ENCODE results near the gene KBTBD2.
"Not testable (repeated sequence)": the region's sequence is repeated elsewhere in the genome, so short reads cannot be mapped to it uniquely, and the experiment has no call there.

Gene KBTBD2

DNA sequence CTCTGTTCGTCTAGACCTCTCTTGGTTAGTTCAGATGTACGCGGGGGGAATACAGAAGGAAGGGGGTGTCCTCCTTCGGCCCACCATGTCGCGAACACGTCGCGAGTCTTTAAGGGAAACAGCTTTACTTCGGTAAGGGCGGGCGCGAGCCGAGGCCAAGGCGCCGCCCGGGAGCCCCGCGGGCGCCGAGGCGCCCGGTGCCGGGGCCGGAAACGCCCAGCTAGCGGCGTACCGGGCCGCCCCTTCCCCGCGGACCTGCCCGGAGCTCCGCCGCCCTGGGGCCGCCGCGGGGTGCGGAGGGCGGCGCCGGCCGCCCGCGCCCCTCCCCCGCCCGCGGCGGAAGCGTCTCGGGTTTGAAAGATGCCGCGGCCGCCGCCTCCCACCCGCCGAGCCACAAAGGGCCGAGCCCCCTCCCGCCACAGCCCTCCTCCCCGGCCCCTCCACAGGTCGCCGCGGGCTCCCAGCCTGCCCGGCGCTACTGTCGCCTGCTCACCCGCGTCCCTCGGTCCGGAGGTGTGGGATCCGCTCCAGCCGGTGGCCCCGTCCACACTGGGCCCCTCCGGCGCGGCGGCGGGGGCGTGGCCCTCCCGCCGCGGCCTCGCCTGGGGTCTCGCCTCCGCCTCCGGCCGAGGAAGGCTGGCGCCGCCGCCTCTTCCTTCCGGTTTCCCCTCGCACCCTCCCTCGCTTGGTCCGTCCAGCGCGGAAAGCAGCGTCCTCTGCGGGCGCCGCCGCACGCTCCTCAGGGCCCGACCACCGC, at the start of gene KBTBD2:
Gene KBTBD2, minus strand, starts transcription at position 718 of the 757 bp plus-strand sequence. CDS start 12,156 bp downstream, outside the sequence.
- peak; percentile 52 for DNase-seq (ENCODE audit: low read depth)

DNA sequence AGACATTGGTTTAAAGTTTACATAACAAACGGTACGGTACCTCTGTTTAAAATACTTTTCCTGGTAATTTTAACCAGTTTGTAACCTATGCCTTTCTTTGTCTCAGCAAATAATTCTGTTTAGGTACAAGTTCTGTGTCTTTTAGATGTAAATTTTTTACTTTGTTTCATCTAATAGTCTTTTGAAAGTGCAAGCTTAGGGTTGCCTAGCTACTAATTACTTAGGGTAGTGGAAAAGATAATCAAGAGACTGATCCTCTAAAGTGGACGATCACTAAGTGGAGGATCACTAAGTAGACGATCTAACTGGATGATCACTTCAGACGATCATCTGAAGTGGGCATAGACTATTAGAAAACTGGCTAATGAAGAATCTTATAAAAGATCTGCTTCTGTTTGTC, 49.6 kb upstream of the KBTBD2 start:
- no peak for DNase-seq (ENCODE audit: low read depth)

DNA sequence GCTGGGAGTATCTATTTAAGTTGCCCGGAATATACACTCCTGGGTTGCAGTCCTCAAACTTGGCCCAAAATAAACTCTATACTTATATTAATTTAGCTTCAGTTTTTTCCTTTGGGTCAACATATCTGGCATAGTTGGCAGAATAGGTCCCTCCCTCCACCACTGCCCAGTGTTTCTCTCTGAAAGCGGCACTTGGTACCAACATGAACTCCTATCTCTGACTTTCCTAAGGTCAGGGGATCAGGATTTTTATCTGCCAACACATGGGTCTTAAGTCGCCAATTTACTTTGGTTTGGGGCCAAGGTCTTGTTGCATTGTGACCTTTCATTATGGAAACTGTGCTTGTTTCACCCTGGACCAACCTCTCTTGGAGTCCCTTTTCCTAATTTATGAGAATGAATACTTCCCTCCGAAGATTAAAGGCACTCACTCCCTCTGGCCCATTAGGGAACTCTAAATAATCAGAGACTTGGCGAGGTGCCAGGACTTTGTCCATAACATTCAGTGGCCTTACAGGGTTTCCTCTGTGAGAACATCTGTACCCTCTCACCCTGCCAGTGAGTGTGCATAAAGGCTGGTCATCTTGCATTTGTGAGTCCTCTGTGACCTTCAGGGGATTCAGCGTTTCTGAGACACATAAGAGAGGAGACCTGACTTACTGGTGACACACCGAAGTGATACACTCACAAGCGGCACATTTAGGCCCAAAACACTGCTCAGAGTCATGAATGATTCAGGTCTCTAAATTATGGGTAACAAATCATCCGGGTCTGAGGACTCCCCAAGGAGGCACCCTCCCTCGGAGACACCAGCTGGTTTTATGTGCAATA, 46.0 kb upstream of the KBTBD2 start:
- DNase-seq (ENCODE audit: low read depth), result no peak

DNA sequence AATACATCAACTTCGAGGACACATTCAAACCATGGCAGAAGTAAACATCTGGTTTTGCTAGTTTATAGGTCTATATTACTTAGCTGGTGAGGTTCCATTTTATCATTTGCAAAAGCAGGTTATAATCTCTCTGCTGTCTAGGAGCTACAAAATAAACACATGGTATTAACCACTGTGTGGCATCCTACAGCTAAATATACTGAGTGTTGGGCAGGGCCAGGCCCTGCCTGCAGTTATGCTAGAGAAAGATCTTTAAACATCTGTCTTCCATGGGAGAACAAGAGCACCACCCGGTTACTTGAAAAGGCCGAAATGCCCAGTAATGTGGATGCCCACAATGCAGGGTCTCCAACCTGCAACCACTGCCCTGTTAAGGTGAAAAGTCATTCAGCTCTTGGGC, 45.1 kb upstream of the KBTBD2 start:
- DNase-seq (ENCODE audit: low read depth), result no peak

DNA sequence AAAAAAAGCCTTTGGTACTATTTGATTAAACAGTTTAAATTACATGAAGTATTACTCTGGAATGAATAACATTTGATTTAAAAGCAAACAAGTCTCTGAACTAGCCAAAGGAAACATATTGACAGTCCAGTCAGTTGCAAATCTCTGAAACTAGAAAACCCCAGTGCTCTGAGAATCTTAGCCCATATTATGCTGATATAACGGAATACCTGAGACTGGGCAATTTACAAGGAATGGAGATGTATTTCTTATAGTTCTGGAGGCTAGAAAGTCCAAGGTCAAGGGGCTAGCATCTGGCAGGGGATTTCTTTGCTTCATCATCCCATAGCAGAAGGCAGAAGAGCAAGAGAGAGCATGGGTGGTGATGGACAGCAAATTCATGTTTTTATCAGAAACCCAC, 44.0 kb upstream of the KBTBD2 start:
- no peak for DNase-seq (ENCODE audit: low read depth)

DNA sequence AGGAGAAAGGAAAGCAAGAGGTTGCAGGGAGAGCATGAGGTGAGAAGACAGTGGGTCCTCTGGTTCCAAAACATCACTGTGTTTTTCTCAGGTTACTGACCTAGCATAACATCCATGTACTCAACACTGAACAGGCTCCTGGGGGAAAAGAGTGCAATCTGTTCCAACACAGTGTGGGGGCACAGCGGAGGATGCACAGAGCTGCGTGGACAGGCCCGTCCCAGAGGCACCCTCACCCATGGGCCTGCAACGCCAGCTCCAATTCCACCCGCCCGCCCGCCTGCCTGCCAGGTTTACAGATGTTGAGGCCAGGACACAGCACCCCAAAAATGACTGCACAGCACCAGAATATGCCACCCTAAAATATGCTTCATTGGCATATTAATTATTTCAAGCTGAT, 38.8 kb upstream of the KBTBD2 start:
- no peak for DNase-seq (ENCODE audit: low read depth)

DNA sequence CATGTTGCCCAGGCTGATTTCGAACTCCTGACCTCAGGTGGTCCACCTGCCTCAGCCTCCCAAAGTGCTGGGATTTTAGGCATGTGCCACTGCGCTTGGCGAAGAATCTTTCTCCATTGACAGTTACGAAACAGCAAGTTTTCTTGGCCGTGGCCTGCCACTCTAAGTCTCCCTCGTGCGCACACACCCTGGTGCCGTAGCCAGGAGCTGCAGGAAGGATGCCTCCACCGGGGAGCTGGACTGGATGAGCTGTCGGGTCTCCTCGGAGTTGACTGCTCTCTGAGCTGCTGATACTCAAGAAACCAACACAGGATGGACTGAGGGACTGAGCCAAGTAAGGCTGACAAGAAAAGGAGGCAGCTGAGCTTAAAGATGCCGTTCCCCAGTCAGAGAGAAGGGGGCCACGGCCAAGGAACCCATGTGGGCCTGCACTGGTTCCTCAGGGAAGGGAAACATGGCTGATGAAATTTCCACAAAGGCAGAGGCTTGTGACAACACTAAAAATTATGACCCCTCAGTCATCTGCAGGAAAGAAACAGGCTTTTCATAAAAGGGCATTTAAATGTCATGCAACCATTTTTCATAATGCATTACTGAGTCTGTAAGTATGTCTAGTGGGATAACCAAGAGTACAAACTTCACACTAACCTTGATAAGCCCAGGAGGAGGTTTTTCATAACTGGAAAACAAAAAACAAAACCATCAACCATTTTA, 38.0 kb upstream of the KBTBD2 start:
- DNase-seq (ENCODE audit: low read depth), result no peak

DNA sequence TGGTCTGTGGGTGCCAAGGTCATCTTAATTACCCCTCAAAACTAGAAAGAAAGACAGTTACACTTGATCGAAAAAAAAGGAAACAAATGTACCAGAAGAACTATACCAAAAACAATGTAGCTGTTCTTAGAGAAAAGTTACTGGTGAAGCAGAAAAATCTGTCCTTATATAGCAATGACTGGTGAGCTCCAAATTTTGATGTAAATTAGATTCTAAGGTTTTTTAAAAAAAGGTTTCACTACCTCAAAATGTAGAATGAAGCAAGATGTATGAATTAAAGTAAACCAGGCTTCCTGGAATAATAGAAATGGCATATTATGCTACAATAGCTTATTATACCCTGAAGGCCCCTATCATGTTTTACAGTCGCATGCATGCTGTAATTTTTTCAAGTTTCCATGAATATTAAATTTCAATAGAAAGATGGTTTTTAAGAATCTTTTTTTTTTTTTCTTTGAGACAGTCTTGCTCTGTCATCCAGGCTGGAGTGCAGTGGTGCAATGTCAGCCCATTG, 37.3 kb upstream of the KBTBD2 start:
- no peak for DNase-seq (ENCODE audit: low read depth)

DNA sequence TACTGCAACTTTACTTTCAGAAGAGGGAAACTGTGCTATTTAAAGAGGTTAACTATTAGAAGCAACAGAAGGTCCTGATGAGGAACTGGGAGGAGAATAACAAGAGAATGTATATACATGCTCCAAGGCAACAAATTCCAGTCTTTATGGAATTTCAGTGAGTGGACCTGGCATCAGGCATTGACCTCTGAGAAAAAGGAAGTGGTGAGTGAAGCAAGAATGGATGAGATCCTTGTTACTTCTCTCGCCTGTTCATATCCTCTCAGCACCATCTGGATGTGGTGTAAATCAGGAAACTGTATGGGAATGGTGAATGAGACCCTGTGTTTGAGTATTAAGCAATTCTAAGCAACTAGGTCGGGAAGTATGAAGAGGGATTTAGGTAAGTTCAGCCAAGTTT, 30.3 kb upstream of the KBTBD2 start:
- no peak for DNase-seq (ENCODE audit: low read depth)

DNA sequence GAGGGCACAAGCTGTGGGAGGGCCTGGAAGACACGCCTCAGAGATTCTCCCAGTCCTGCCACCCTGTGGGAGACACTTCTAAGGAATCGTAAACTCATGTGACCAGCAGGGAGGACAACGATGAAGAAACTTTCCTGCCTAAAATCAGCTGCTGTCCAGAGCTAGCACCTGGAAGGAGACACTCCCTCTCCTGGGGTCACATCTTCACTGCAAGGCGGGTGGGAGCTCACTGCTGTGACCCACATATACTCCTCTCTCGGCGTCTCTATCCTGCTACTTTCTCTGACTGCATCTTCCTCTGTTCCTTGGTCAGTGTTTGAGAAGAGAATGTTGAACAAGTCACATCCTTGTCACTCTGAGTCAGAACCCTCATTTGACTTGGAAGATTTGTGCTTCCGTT, 25.4 kb upstream of the KBTBD2 start:
- not testable (repeated sequence) for DNase-seq (ENCODE audit: low read depth)

DNA sequence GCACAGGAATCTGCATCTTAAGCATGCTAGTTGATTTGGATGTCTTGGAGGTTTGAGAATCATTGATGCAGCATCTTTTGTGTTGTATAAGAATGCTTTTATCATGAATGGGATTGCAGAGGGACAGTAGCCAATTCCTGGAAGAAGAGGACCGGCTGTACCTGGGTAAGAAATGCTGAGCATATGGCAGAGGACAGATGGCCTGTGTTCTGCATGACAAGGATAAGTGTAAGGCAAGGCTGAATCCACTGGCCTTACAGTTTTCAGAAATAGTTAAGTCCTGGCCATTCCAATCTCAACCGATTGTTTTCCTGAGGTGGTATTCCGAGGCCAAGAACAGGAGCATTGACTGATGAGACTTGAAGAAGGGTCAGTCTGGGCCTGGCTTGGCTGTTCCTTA, 24.4 kb upstream of the KBTBD2 start:
- no peak for DNase-seq (ENCODE audit: low read depth)

DNA sequence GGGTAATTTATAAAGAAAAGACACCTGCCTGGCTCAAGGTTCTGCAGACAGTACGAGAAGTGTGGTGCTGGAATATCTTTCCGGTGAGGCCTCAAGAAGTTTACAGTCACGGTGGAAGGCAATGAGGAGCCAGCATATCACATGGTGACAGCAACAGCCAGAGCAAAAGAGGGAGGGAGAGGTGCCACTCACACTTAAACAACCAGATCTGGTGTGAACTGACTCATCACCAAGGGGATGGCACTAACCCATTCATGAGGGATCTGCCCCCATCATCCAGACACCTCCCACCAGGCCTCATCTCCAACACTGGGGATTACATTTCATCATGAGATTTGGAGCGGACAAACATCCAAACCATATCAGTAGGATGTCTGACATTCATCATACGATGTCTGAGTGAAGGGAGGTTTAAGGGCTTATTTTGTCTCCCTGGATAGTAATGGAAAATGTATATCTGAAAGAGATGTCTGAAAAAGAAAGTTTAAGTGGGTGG, 23.5 kb upstream of the KBTBD2 start:
- no peak for DNase-seq (ENCODE audit: low read depth)

DNA sequence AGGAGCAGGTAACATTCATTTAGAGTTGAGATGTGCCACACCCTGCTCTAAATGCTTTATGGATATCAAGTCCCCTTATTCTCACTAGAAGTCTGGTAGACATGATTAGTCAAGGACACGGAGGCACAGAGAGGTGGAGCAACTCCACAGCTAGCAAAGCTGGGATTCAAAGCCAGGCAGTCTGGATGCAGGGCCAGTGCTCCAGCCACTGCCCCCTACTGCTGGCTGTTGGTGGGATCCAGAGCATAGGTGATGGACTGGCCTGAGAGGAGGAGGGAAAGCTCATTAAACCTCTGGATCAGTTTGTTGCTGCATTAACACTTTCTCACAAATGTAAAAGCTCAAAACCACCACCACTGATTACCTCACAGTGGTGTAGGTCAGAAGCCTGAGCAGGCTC, 22.6 kb upstream of the KBTBD2 start:
- no peak for DNase-seq (ENCODE audit: low read depth)

DNA sequence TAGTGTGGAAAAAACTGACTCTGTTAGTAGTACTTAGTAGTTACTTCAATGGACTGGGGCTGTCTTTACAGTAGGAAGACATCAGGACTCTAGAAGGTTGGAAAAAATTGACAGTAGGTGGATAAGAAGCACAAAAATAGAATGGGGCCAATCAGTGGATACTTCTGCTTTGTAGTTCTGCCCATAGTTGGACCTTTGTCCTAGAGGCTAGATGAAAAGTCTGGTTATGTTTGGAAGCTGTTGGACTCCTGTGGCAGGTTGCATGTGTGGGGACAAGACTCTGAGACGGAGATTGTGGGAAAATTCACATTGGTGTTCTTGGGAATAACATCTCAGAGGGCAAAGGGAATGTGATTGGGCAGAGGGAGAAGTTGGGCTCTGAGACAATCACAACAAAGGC, 18.6 kb upstream of the KBTBD2 start:
- no peak for DNase-seq (ENCODE audit: low read depth)

DNA sequence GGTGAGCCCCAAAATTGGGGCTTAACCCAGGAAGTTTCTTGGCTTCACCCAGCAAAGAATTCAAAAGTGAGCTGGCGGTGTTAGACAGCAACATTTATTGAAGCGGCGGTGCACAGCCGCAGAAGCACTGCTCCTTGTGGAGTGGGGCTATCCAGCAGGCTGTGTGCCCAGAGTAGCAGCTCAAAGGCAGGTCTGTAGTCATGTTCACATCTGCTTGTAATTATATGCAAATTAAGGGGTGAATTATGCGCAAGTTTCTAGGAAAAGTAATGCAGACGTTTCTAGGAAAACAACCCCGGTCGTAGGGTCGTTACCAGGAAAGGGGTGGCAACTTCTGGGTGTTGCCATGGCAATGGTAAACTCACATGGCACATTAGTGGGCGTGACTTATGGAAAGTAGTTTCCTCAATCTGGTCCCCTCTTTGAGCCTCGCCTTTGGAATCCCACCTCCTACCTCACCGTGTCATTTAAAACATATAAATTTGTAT, 13.7 kb upstream of the KBTBD2 start:
- no peak for DNase-seq (ENCODE audit: low read depth)

DNA sequence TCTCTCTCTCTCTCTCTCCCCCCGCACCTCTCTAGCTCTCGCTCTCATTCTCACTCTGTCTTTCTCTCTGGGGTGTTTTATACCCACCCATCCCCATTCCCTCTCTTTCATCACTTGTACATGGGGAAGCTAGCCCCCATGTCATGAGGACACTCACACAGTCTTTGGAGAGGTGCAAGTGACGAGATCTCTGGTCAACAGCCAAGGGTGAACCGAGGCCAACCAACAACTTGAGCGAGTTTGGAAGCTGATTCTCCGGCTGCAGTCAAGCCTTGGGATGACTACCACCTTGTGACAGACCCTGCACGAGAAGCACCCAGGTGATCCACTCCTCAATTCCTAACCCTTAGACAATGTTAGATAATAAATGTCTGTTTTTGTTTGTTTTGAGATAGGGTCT, 10.1 kb upstream of the KBTBD2 start:
- no peak for DNase-seq (ENCODE audit: low read depth)

DNA sequence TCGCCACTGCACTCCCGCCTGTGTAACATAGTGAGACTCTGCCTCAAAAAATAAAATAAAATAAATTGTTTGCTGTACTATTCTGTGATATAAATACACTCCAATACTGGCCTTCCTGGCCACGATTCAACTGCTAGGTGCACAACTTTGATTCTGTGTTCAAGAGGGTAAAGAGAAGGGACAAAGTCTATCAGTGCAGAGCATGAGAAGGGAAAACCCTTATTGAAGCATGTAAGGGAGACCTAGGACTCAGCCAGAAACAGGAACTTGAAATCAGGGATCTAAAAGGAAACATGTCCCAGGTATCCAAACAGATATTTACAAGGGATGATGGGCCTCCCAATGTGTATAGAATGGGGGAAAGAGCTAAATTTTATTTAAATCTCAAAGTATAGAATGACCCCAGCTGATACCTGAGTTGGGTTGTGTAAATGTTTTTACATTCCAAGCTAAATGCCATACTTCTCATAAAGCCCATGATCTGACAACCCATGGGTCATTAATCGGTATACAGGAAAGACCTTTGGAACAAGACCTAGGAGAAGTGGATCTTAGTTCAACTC, 9.0 kb upstream of the KBTBD2 start:
- no peak for DNase-seq (ENCODE audit: low read depth)

DNA sequence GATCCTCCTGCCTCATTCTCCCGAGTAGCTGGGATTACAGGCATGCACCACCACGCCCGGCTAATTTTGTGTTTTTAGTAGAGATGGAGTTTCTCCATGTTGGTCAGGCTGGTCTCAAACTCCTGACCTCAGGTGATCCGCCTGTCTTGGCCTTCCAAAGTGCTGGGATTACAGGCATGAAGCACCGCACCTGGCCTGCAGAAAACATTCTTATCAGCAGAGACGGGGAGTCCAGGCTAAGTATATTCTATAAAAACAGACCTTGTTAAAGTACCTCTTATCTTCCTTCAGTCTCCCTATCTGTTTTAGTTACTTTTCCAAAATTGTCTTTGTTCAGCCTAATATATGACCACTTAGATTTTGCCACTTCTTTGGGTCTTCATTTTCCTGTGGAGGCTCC, 5.8 kb upstream of the KBTBD2 start:
- not testable (repeated sequence) for DNase-seq (ENCODE audit: low read depth)

DNA sequence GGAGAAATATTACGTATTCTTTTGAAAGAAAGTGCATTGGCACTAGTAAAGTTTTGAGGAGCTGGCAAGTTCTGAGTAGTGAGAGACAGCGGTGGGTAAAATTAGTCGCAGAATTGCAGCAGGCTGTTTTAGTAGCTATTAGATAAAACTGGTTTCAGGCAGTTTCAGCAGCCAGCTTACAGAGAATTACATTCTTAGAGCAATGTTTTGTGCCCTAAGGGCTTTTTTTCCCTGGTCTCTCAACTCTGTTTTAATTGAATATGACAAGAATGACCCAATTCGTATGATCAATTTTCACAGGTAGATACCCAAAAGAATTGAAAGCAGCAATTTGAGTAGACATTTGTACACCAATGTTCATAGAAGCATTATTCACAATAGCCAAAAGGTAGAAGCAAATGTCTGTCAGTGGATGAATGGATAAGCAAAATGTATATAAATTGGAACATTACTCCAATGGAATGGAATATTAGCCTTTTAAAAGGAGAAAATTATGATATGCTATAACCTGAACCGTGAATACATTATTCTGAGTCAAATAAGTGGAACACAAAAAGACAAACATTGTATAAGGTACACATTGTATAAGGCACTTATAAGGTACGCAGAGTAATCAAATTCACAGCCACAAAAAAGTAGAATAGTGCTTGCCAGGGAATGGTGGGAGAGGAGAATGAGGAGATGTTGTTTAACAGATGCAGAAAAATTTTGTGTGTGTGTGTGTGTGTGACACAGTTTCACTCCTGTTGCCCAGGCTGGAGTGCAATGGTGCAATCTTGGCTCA, 5.2 kb upstream of the KBTBD2 start:
- DNase-seq (ENCODE audit: low read depth), result no peak

DNA sequence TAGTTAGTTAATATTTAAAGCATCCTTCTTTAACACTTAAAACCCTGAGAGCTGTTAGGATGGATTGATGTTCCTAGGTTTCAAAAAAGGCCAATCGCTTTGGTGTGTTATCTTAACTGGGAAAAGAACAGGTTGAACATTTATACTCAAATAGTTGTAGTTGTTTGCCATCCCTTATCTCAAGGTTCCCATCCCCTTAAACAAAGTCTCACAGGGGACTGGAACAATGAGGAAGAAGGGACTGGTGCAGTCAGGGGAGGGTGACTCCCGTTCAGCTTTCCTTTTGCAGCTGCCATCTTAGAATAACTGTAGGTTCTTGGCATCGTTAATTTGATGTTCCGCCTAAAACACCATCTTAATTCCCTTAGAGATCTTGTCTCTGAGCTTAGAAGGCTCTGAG, 2.6 kb upstream of the KBTBD2 start:
- DNase-seq (ENCODE audit: low read depth), result no peak

DNA sequence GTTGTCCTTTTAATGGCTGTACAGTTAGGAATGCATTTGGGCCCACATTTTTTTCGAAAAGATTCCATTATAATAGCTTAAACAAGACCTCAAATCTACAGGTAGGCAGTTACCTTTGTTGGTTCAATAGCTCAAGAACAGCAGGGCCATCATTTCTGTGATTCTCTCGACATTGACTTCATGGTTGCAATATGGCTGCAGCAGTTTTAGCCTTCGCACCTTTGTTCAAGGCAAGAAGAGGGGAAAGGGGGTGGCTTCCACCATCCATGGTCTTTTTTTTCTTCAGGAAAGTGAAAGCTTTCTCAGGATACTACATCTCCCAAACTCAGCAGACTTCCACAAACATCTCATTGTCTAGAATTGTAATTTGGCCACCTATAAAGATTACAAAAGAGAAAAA, 2.2 kb upstream of the KBTBD2 start:
- DNase-seq (ENCODE audit: low read depth), result no peak

Data from stimulated activated CD8-positive, alpha-beta memory T cell treated with anti-CD3 and anti-CD28 coated beads, Interleukin-15, amount 100 ng/mL, for 24 hours (primary cell).